K562 (cell line): ENCODE results near the gene USP49. TPM values are rescaled to one million over a fixed set of nuclear protein-coding genes. Genes with fewer than 3 reads are reported as not detected.
A peak's percentile ranks its signal among the peaks of the same experiment; 100 is the strongest.

Source experiments
- ATAC-seq: fragments of 200-7000 bp; cut with Tn5 transposase; 3 replicates; pipeline ENCODE4 v1.9.1; 2020; ENCODE audit warnings: moderate library complexity
- BruUV-seq: library from RNA; stranded (reverse); fragments of 400-500 nt; replicated peaks from 2 replicates; lab custom pipeline; 2021; lab: Mats Ljungman, UMichigan
- CTCF ChIA-PET: fragments of 300-600 bp; formaldehyde crosslinking; extraction: SDS; loops from one replicate; lab custom pipeline; 2021; ENCODE audit warnings: low intra/inter-chr PET ratio; lab: Yijun Ruan, JAX
- POLR2A ChIA-PET: fragments of 300-600, 350-650 bp; sonication (Branson Sonifier 250); formaldehyde crosslinking; extraction: SDS; loops from one replicate; lab custom pipeline; 2021; ENCODE audit warnings: antibody characterized with exemption, inconsistent platforms; lab: Yijun Ruan, JAX
- DNase-seq, 4 experiments: peaks; one replicate each; pipeline versions ENCODE4 v3.0.0 to v3.0.0-alpha.2; 2011 to 2018; ENCODE audit warnings: low spot score in 3 of 4, mixed read lengths in 3 of 4; ENCODE audit errors: extremely low read depth in 1 of 4
- FAIRE-seq: peaks from 2 replicates; lab custom pipeline; 2011; peaks lifted over from hg19 to GRCh38; lab: Jason Lieb, UNC
- H2AFZ ChIP-seq: 2 replicates; pipeline ENCODE4 v1.6.0; 2011; ENCODE audit warnings: low read depth, low read length, control low read depth, inconsistent platforms
- H3K27ac ChIP-seq: fragments of 200-600 bp; 3 replicates; pipeline ENCODE4 v1.8.0; 2011; ENCODE audit warnings: low read depth, mild to moderate bottlenecking, control low read depth, inconsistent platforms, low read length, moderate library complexity, mixed read lengths; ENCODE audit errors: extremely low read depth
- H3K27me3 ChIP-seq, 2 experiments: fragments of 300-600 bp in 1 of 2; 2 replicates in 1 of 2; 3 replicates in 1 of 2; pipeline versions ENCODE4 v1.6.0 to v1.8.0; 2011; ENCODE audit warnings: inconsistent platforms in 2 of 2, low read length in 2 of 2, mild to moderate bottlenecking in 1 of 2, mixed read lengths in 1 of 2, moderate library complexity in 1 of 2; ENCODE audit not compliant: control insufficient read depth in 2 of 2, insufficient read depth in 2 of 2
- H3K36me3 ChIP-seq: fragments of 300-600 bp; 3 replicates; pipeline ENCODE4 v1.8.0; 2011; ENCODE audit warnings: mild to moderate bottlenecking, low read length, inconsistent platforms; ENCODE audit not compliant: control insufficient read depth, insufficient read depth
- H3K4me1 ChIP-seq, 2 experiments: fragments of 200-600 bp in 1 of 2; replicated peaks in 1 of 2; 2 replicates in 1 of 2; 3 replicates in 1 of 2; pipeline versions ENCODE4 v1.5.1 to v1.8.0; 2011; ENCODE audit warnings: inconsistent platforms in 2 of 2, low read length in 2 of 2, mild to moderate bottlenecking in 1 of 2, mixed read lengths in 1 of 2, moderate library complexity in 1 of 2; ENCODE audit not compliant: control insufficient read depth in 2 of 2, insufficient read depth in 2 of 2
- H3K4me2 ChIP-seq: 2 replicates; pipeline ENCODE4 v1.6.1; 2011; ENCODE audit warnings: low read length, control low read depth, inconsistent platforms, mixed read lengths; ENCODE audit not compliant: insufficient read depth
- H3K4me3 ChIP-seq: fragments of 200-600 bp; sonication (generic), shearing (Covaris generic); 2 replicates; pipeline ENCODE4 v1.5.1; 2016; ENCODE audit warnings: control low read depth, inconsistent platforms
- H3K79me2 ChIP-seq: fragments of 200-600 bp; 3 replicates; pipeline ENCODE4 v1.8.0; 2011; ENCODE audit warnings: low read length, inconsistent platforms; ENCODE audit not compliant: control insufficient read depth, insufficient read depth
- H3K9ac ChIP-seq, 2 experiments: 2 replicates each; pipeline versions ENCODE4 v1.6.0 to v1.6.1; 2011; ENCODE audit warnings: low read depth in 2 of 2, low read length in 2 of 2, control low read depth in 1 of 2, inconsistent platforms in 1 of 2, mild to moderate bottlenecking in 1 of 2, mixed read lengths in 1 of 2; ENCODE audit not compliant: insufficient read depth in 1 of 2
- H3K9me1 ChIP-seq: one replicate; pipeline ENCODE4 v1.6.0; 2011; ENCODE audit warnings: inconsistent platforms, mild to moderate bottlenecking, low read length, moderate library complexity; ENCODE audit not compliant: control insufficient read depth, insufficient read depth
- H3K9me3 ChIP-seq: replicated peaks from 2 replicates; pipeline ENCODE4 v1.5.1; 2011; ENCODE audit warnings: low read depth, low read length, inconsistent platforms; ENCODE audit not compliant: control insufficient read depth, insufficient read depth
- H4K20me1 ChIP-seq: replicated peaks from 2 replicates; pipeline ENCODE4 v1.6.1; 2011; ENCODE audit warnings: low read length, inconsistent platforms, mixed read lengths; ENCODE audit not compliant: control insufficient read depth, insufficient read depth
- BCOR ChIP-seq: fragments of 450-650 bp; IDR thresholded peaks from 2 replicates; pipeline ENCODE4 v1.6.1; 2016
- CBX1 ChIP-seq: sonication (generic); IDR thresholded peaks from 2 replicates; pipeline ENCODE4 v1.6.1; 2016; ENCODE audit warnings: antibody characterized with exemption, low read depth, mild to moderate bottlenecking
- CREBBP ChIP-seq: IDR thresholded peaks from one replicate; pipeline ENCODE4 v1.6.1; 2012; ENCODE audit warnings: low read depth, mild to moderate bottlenecking, control low read depth, inconsistent platforms, low read length
- KDM1A ChIP-seq, 2 experiments: fragments of 450-650 bp; IDR thresholded peaks; 2 replicates each; pipeline ENCODE4 v1.6.1; 2016; ENCODE audit warnings: mild to moderate bottlenecking in 2 of 2
- NFIC ChIP-seq: fragments of 450-650 bp; IDR thresholded peaks from 2 replicates; pipeline ENCODE4 v1.6.1; 2017; ENCODE audit warnings: mild to moderate bottlenecking, inconsistent platforms
- PTBP1 ChIP-seq: fragments of 200-400 bp; formaldehyde crosslinking; IDR thresholded peaks from 2 replicates; pipeline ENCODE4 v1.6.1; 2017; ENCODE audit warnings: low read depth, low read length
- RBM25 ChIP-seq: fragments of 200-400 bp; formaldehyde crosslinking; IDR thresholded peaks from 2 replicates; pipeline ENCODE4 v1.6.1; 2018; ENCODE audit warnings: low read length, low read depth, moderate library complexity; ENCODE audit not compliant: severe bottlenecking
- RCOR1 ChIP-seq, 2 experiments: IDR thresholded peaks; 2 replicates each; pipeline ENCODE4 v1.6.1; 2012; ENCODE audit warnings: low read depth in 2 of 2, low read length in 2 of 2, borderline replicate concordance in 1 of 2, improper control_type of control experiment in 1 of 2
- RREB1 ChIP-seq: fragments of 250-450 bp; sonication (Bioruptor Pico); IDR thresholded peaks from 2 replicates; pipeline ENCODE4 v1.4.0; 2020
- SMARCA5 ChIP-seq: fragments of 450-650 bp; IDR thresholded peaks from 2 replicates; pipeline ENCODE4 v1.6.1; 2016
- SMARCC2 ChIP-seq: fragments of 450-650 bp; IDR thresholded peaks from 2 replicates; pipeline ENCODE4 v1.6.1; 2017; ENCODE audit warnings: antibody characterized with exemption, moderate library complexity, mild to moderate bottlenecking, low read depth
- ZFP36 ChIP-seq: fragments of 150-350 bp; IDR thresholded peaks from 2 replicates; pipeline ENCODE4 v1.6.1; 2018; ENCODE audit warnings: low read length, low read depth; ENCODE audit not compliant: partially characterized antibody
- WGBS: fragments of 100-300 bp; shearing (Covaris generic); methylation state at CpG from one replicate; pipeline ENCODE4 v1.1.6; 2016; ENCODE audit warnings: low coverage, mixed read lengths; ENCODE audit not compliant: insufficient coverage; ENCODE audit errors: missing lambda C conversion rate; 5-methylcytosine and 5-hydroxymethylcytosine counted together
- in situ Hi-C: fragments of 300-500 bp; cut with MboI; formaldehyde crosslinking; loops from 4 replicates; pipeline ENCODE4 v1.15.0; 2018; ENCODE audit warnings: inconsistent platforms, mixed read lengths
- intact Hi-C: fragments of 100-400 bp; cut with micrococcal nuclease; formaldehyde crosslinking; loops from 2 replicates; pipeline ENCODE4 v1.14.2; 2022
- polyA plus RNA-seq, 8 experiments: library from polyadenylated mRNA; depleted of rRNA in 4 of 8; stranded (reverse) in 5 of 8; unstranded in 3 of 8; fragments of >200 nt; fragmentation: Nextera tagmentation in 2 of 8; fragmentation: Illumina TruSeq in 1 of 8; extraction: Ambion mirVana in 2 of 8; extraction: Trizol in 1 of 8; gene quantifications; 2 replicates each; pipeline versions ENCODE4 v1.2.1 to v1.2.3, GENCODE V29; 2011 to 2014; ENCODE audit warnings: inconsistent platforms in 1 of 8, missing spikeins in 1 of 8
- total RNA-seq, 7 experiments: library from RNA; depleted of rRNA in 6 of 7; stranded (reverse); fragments of >200 nt in 6 of 7; fragmentation: Illumina TruSeq in 2 of 7; extraction: Trizol in 2 of 7; gene quantifications; 2 replicates each; pipeline versions ENCODE4 v1.2.1 to v1.2.3, GENCODE V29; 2011 to 2021; ENCODE audit warnings: low replicate concordance in 1 of 7

USP49 gene
- total and polyA plus RNA-seq, 9 of the 15 experiments (the other 6 are each of a cell fraction or from before 2014, with no cell fraction given): 1.0 to 9.9 (median 6.5) TPM

DNA sequence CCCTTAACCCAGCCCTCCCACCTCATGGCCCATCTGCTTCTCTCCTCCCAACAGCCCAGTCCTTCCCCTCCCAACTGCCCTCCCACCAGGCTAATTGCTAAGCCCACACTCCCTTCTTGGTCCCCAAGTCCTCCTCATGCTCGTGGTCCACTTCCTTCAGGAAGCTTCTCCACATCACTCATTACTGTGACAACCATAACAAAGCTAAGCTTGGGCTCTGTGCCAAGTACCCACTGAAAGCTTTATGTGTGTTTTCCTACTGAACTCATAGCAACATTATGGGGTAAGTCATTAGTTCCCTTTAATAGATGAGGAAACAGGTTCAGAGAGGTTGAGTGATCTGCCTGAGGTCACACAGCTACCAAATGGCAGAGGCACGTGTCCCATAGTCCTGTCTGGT lies 131.7 kb downstream of the USP49 start:
- no peak overlapping the region for H3K4me3 ChIP-seq
- H3K27ac ChIP-seq: no peak overlapping the region
- DNase-seq: no peak
- no peak for ATAC-seq
- H3K9me3 ChIP-seq: no peaks in the 10 kb centered on the region
- H3K9ac ChIP-seq: peak overlapping the region in 1 of 2 experiments; percentile 56; a peak in 1 of 4 replicates
- intact Hi-C loops: no loop called here
- no peak overlapping the region for H3K4me2 ChIP-seq
- no TSS peak for BruUV-seq
- peaks cover 19 to 23% of the 10 kb centered on the region in 2 experiments for H3K4me1 ChIP-seq
- in situ Hi-C loops: no loop called here
- 3% methylated on average over 2 of the region's 2 CpGs for WGBS
- no peaks in the 10 kb centered on the region for H3K36me3 ChIP-seq
- no peaks in the 10 kb centered on the region for H3K79me2 ChIP-seq
- TF ChIP-seq RCOR1 (IDR thresholded peaks at IDR 0.05; ENCODE audit: borderline replicate concordance in 1 of 2, low read depth in 2 of 2, low read length in 2 of 2) (0 out of 4 replicates have a peak, but pooled peaks of 1 of the 2 experiments have one; percentile 13), BCOR (peak; percentile 70; the same call in 1 of the 2 replicates), ZFP36 (peak; percentile 86), RBM25 (peak; percentile 89), SMARCA5 (peak; percentile 50; the same call in 1 of the 2 replicates), CREBBP (no peak), PTBP1 (0 out of 2 replicates have a peak, but pooled peaks have one; percentile 47), KDM1A (IDR thresholded peaks at IDR 0.05) (peak; percentile 44 to 52; a peak in 2 of 4 replicates), NFIC (peak; percentile 76), RREB1 (no peak), CBX1 (0 out of 2 replicates have a peak, but pooled peaks have one; percentile 31), SMARCC2 (no peak)
- no peaks in the 10 kb centered on the region for H4K20me1 ChIP-seq
- ChIA-PET CTCF (no interaction called here), POLR2A (interaction anchor here (0.6 to 0.9 kb wide), 2 partner anchors 23 to 90 kb away, joined by 3 read pairs; no protein-coding TSS in a partner anchor)
- no peaks in the 10 kb centered on the region for H3K9me1 ChIP-seq
- H3K27me3 ChIP-seq: peaks cover 7 to 39% of the 10 kb centered on the region in 2 experiments; a peak in 3 of 5 replicates
- no peak for FAIRE-seq
- no peak overlapping the region for H2AFZ ChIP-seq
